ENCODE measurements around the gene KANTR.

Gene KANTR

GRCh38 chrX:53048169-53049126 lies 45.5 kb upstream of the KANTR start, which contains the start of gene GPR173:
Gene GPR173, plus strand, starts transcription at chrX:53048789. Its CDS starts 27,833 bp downstream, at chrX:53076622.
- H3K9me3 ChIP-seq (ENCODE audit: insufficient read depth, low read length), result no peaks in the 10 kb centered on the region
- H3K4me3 ChIP-seq (ENCODE audit: low read length), result no peak within 1 kb of the TSS
- no peaks in the 10 kb centered on the region for H3K4me1 ChIP-seq (ENCODE audit: low read length)
- H3K36me3 ChIP-seq (replicated peaks; ENCODE audit: low read depth, low read length), result no peaks in the 10 kb centered on the region
- no peak within 1 kb of the TSS for H2AFZ ChIP-seq (ENCODE audit: low read depth, low read length)
- TF ChIP-seq EZH2phosphoT487 (IDR thresholded peaks at IDR 0.05; ENCODE audit: low read depth), result no peak
- TF ChIP-seq CTCF (IDR thresholded peaks at IDR 0.05; ENCODE audit: low read depth, low read length), result no peak
- H4K20me1 ChIP-seq (ENCODE audit: insufficient read depth, low read length), result no peaks in the 10 kb centered on the region
- H3K9ac ChIP-seq (ENCODE audit: low read length), result no peak within 1 kb of the TSS
- H3K27me3 ChIP-seq (ENCODE audit: low read depth, low read length), result no peaks in the 10 kb centered on the region
- no peaks in the 10 kb centered on the region for H3K79me2 ChIP-seq (ENCODE audit: low read length)
- H3K4me2 ChIP-seq (ENCODE audit: low read length), result no peak within 1 kb of the TSS
- H3K27ac ChIP-seq (ENCODE audit: low read length), result no peak within 1 kb of the TSS

- no peaks in the 10 kb centered on the region for H3K9me3 ChIP-seq (ENCODE audit: insufficient read depth, low read length)
- H3K4me2 ChIP-seq (ENCODE audit: low read length), result no peak overlapping the region
- no peak for TF ChIP-seq CTCF (IDR thresholded peaks at IDR 0.05; ENCODE audit: low read depth, low read length)
- no peak overlapping the region for H3K4me3 ChIP-seq (ENCODE audit: low read length)
- H3K27ac ChIP-seq (ENCODE audit: low read length), result no peak overlapping the region
- no peaks in the 10 kb centered on the region for H3K4me1 ChIP-seq (ENCODE audit: low read length)
- H3K36me3 ChIP-seq (replicated peaks; ENCODE audit: low read depth, low read length), result no peaks in the 10 kb centered on the region
- H3K9ac ChIP-seq (ENCODE audit: low read length), result no peak overlapping the region
- no peaks in the 10 kb centered on the region for H4K20me1 ChIP-seq (ENCODE audit: insufficient read depth, low read length)
- H3K79me2 ChIP-seq (ENCODE audit: low read length), result no peaks in the 10 kb centered on the region
- H2AFZ ChIP-seq (ENCODE audit: low read depth, low read length), result no peak overlapping the region
- H3K27me3 ChIP-seq (ENCODE audit: low read depth, low read length), result no peaks in the 10 kb centered on the region
These were observed 44.8 kb upstream of the KANTR start for GRCh38 chrX:53049127-53049517.

- H3K4me3 ChIP-seq (ENCODE audit: low read length), result no peak overlapping the region
These were observed 43.1 kb upstream of the KANTR start for GRCh38 chrX:53050841-53051240.

GRCh38 chrX:53055244-53055849 lies 38.6 kb upstream of the KANTR start:
- H3K27ac ChIP-seq (ENCODE audit: low read length), result no peak overlapping the region
- no peak overlapping the region for H3K4me3 ChIP-seq (ENCODE audit: low read length)
- H3K27me3 ChIP-seq (ENCODE audit: low read depth, low read length), result no peaks in the 10 kb centered on the region
- H4K20me1 ChIP-seq (ENCODE audit: insufficient read depth, low read length), result no peaks in the 10 kb centered on the region
- no peak for TF ChIP-seq CTCF (IDR thresholded peaks at IDR 0.05; ENCODE audit: low read depth, low read length)
- TF ChIP-seq EZH2phosphoT487 (IDR thresholded peaks at IDR 0.05; ENCODE audit: low read depth), result no peak
- no peaks in the 10 kb centered on the region for H3K36me3 ChIP-seq (replicated peaks; ENCODE audit: low read depth, low read length)
- no peaks in the 10 kb centered on the region for H3K79me2 ChIP-seq (ENCODE audit: low read length)
- H3K9ac ChIP-seq (ENCODE audit: low read length), result no peak overlapping the region
- no peak overlapping the region for H2AFZ ChIP-seq (ENCODE audit: low read depth, low read length)
- H3K4me2 ChIP-seq (ENCODE audit: low read length), result no peak overlapping the region
- no peaks in the 10 kb centered on the region for H3K9me3 ChIP-seq (ENCODE audit: insufficient read depth, low read length)
- H3K4me1 ChIP-seq (ENCODE audit: low read length), result no peaks in the 10 kb centered on the region

More at GRCh38 chrX:53050841-53051240, 43.1 kb upstream of the KANTR start:
- Histone ChIP-seq H4K20me1 (ENCODE audit: insufficient read depth, low read length) (no peaks in the 10 kb centered on the region), H3K79me2 (ENCODE audit: low read length) (no peaks in the 10 kb centered on the region), H3K9me3 (ENCODE audit: insufficient read depth, low read length) (no peaks in the 10 kb centered on the region), H3K4me2 (ENCODE audit: low read length) (no peak overlapping the region), H2AFZ (ENCODE audit: low read depth, low read length) (no peak overlapping the region), H3K27ac (ENCODE audit: low read length) (no peak overlapping the region), H3K9ac (ENCODE audit: low read length) (no peak overlapping the region), H3K4me1 (ENCODE audit: low read length) (no peaks in the 10 kb centered on the region), H3K27me3 (ENCODE audit: low read depth, low read length) (no peaks in the 10 kb centered on the region), H3K36me3 (replicated peaks; ENCODE audit: low read depth, low read length) (no peaks in the 10 kb centered on the region)
- no peak for TF ChIP-seq EZH2phosphoT487 (IDR thresholded peaks at IDR 0.05; ENCODE audit: low read depth)

All from OCI-LY3 (cell line).